Cardiac fibroblast (primary cell): ENCODE results near the gene DHRS13.

Experiments
- DNase-seq, 2 donors: peaks; one replicate each; pipeline versions ENCODE4 v3.0.0 to v3.0.0-alpha.2; 2010; ENCODE audit warnings: low read depth in 2 of 2
- H3K4me3 ChIP-seq, 2 donors: replicated peaks in 1 of 2; 1 replicate in 1 of 2; 2 replicates in 1 of 2; pipeline ENCODE4 v1.5.1; 2011; ENCODE audit warnings: low read depth in 2 of 2, low read length in 2 of 2, mild to moderate bottlenecking in 2 of 2, moderate library complexity in 1 of 2
- TF ChIP-seq, protein P1 (sequence below): IDR thresholded peaks from one replicate; pipeline ENCODE4 v1.5.1; 2011; ENCODE audit warnings: low read depth, mild to moderate bottlenecking, low read length, inconsistent platforms

Gene DHRS13

GRCh38 chr17:28944343-28944742 is 41.5 kb upstream of the DHRS13 start:
- TF ChIP-seq, protein P1, sequence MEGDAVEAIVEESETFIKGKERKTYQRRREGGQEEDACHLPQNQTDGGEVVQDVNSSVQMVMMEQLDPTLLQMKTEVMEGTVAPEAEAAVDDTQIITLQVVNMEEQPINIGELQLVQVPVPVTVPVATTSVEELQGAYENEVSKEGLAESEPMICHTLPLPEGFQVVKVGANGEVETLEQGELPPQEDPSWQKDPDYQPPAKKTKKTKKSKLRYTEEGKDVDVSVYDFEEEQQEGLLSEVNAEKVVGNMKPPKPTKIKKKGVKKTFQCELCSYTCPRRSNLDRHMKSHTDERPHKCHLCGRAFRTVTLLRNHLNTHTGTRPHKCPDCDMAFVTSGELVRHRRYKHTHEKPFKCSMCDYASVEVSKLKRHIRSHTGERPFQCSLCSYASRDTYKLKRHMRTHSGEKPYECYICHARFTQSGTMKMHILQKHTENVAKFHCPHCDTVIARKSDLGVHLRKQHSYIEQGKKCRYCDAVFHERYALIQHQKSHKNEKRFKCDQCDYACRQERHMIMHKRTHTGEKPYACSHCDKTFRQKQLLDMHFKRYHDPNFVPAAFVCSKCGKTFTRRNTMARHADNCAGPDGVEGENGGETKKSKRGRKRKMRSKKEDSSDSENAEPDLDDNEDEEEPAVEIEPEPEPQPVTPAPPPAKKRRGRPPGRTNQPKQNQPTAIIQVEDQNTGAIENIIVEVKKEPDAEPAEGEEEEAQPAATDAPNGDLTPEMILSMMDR = no peak
- H3K4me3 ChIP-seq = no peak overlapping the region
- DNase-seq = no peak

DNA sequence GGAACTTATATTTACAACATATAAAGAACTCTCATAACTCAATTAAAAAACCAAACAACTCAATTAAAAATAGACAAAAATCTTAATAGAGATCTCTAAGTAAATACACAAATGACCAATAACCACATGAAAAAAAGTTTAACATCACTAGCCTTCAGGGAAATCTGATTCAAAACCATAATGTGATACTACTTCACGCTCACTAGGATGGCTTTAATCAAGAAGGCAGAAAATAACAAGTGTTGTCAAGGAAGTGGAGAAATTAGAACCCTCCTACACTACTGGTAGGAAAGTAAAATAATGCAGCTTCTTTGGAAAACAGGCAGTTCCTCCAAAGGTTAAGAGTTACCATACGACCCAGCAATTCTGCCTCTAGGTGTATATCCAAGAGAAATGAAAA is 40.0 kb upstream of the DHRS13 start:
- TF ChIP-seq, protein P1 = no peak
- DNase-seq = no peak
- H3K4me3 ChIP-seq = no peak overlapping the region

- no peak overlapping the region for H3K4me3 ChIP-seq
- TF ChIP-seq, protein P1 = no peak
- DNase-seq = no peak
Observed at GRCh38 chr17:28941251-28941650, 38.4 kb upstream of the DHRS13 start.

- TF ChIP-seq, protein P1 = no peak
- no peak overlapping the region for H3K4me3 ChIP-seq
- no peak for DNase-seq
Observed at GRCh38 chr17:28940675-28941074, 37.8 kb upstream of the DHRS13 start.

- TF ChIP-seq, protein P1 = no peak
- H3K4me3 ChIP-seq = no peak overlapping the region
- DNase-seq = no peak
Observed at GRCh38 chr17:28940142-28940541, 37.3 kb upstream of the DHRS13 start.

GRCh38 chr17:28938552-28938951 is 35.7 kb upstream of the DHRS13 start:
- DNase-seq = no peak
- TF ChIP-seq, protein P1 = no peak
- no peak overlapping the region for H3K4me3 ChIP-seq

- DNase-seq = peak; percentile 69 to 72
- no peak overlapping the region for H3K4me3 ChIP-seq
- TF ChIP-seq, protein P1 = no peak
Observed at GRCh38 chr17:28937044-28937729, 34.3 kb upstream of the DHRS13 start.
